Stimulated activated CD8-positive, alpha-beta memory T cell treated with anti-CD3 and anti-CD28 coated beads, Interleukin-12 subunit alpha, Interleukin-12 subunit beta, amount 100 ng/mL, for 24 hours (primary cell): ENCODE results near the gene FDCSP.
"Not testable (repeated sequence)": the region's sequence is repeated elsewhere in the genome, so short reads cannot be mapped to it uniquely, and the experiment has no call there.

Experiments used
- DNase-seq: peaks from one replicate; pipeline ENCODE4 v3.0.0-alpha.2; 2020; ENCODE audit errors: extremely low read depth

FDCSP gene

DNA sequence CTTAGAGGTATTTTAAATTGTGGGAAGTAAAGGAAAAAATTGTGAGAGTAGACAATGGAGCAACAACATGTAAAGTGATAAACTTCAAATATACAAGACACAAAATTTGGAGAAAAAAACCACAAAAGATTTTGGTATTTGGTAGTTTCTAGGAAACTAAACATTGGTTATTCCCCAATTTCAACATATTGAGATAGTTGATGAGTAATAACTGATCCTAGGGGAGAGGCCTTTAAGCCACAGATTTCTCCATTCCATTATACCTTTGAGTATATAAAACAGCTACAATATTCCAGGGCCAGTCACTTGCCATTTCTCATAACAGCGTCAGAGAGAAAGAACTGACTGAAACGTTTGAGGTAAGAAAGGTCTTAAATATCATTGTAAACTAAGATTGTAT lies at the start of gene FDCSP:
TSS of gene FDCSP (plus strand) at position 301 of the 400 bp plus-strand sequence. CDS start 5,071 bp downstream, outside the sequence.
- DNase-seq = no peak

DNA sequence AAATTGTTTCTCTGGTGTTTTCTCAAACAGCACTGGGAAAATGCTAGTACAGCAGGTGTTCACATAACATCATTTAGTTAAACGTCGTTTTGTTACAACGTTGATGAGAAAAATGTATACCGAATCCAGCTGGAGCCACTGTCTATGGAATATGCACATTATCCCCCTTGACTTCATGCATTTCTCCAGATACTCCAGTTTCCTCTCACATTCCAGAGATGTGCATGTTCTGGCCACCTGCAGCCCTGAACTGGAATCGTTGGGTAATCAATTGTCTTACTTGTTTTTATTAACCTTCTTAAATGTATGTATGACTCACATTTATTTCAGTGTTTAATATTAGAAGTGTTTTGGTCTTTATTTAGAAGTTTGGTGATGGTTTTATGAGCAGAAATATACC lies 48.8 kb upstream of the FDCSP start:
- no peak for DNase-seq

DNA sequence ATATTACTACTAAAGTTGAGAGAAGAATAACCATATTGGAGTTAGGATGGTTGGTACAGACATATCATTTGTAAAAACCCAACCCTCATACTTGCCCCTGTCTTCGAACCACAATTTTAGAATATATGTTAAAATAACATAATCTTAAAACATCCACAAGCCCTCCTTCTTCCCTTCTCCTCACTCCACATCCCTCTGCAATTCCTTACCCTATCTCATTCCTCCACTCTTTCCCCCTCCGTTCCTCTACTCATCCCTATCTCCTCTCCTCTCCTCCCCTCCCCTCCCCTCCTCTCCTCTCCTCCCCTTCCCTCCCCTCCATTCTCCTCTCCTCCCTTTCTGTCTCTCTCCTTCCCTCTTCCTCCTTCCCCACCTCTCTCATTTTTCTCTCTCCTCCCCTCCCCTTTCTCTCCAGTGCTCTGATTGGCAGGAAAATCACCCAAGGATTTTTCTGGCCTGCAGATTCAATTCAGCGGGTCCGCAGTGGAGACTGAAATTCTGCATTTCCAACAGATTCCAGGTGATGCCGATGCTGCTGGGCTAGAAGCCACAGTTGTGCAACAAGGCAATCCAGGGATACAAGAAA lies 47.8 kb upstream of the FDCSP start:
- DNase-seq = no peak

DNA sequence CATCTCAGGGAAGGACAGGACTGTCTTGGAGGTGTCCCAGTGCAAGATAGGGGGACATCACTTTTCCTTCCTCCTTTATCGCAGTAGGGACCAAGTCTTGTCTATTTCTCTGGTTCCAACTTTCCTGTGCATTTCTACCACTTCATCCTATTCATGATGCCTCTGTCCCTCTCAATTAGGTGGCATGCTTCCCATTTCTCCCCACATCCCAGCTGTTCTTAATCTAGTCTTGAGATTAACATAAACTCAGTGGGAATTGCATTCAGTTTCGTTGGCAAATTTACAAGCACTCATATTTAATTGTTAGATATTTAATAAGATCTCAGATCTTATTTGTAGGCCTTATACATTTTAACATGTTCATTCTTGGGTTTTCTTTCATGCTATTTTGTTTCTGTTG lies 46.1 kb upstream of the FDCSP start:
- DNase-seq = no peak

DNA sequence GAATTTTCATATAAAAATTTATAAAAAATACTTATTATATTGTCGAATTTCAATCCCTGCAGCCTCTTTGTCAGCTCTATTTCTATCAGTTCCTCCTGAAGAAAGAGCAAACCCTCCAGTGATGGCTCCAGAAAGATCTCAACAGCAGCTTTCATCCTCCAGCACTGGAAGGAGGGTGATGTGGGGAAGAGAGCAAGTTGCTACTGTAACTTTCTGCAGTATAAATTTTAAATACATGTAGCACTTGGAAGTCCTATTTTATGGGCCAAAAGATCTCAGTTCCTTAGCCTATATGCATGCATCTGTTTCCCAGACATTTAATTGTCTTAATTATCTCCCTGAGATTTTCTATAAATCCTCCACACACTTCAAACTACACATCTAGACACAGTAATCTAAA lies 44.1 kb upstream of the FDCSP start:
- DNase-seq = no peak

DNA sequence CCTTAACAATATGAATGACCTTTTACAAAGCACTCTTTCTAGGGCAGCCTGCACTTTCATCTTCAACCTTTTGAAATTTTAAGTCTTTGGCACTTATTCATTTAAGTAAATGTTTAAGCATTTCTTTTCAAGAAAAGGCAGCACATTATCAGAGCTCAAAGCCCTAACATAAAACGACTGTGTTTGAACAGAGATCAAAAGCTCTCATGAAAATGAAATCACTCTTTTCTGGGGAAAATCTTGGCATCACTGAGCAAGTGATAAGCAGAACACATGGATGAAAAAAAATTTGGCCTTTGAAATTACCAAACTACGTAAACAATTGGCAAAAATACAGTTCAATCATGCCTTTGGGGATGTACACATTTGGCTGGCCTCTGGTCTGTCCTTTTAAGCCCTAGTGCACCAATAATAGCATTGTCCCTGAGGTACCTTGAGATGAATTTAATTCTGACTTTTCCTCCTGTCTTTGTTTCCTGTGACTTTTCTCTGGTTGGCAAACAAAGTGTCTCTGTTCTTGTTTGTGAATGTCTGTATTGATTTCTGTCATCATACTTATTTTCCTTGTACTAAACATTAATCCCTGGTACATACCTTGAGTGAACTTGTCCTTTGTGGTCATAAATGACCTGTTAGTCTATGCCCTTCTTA lies 43.3 kb upstream of the FDCSP start:
- no peak for DNase-seq

DNA sequence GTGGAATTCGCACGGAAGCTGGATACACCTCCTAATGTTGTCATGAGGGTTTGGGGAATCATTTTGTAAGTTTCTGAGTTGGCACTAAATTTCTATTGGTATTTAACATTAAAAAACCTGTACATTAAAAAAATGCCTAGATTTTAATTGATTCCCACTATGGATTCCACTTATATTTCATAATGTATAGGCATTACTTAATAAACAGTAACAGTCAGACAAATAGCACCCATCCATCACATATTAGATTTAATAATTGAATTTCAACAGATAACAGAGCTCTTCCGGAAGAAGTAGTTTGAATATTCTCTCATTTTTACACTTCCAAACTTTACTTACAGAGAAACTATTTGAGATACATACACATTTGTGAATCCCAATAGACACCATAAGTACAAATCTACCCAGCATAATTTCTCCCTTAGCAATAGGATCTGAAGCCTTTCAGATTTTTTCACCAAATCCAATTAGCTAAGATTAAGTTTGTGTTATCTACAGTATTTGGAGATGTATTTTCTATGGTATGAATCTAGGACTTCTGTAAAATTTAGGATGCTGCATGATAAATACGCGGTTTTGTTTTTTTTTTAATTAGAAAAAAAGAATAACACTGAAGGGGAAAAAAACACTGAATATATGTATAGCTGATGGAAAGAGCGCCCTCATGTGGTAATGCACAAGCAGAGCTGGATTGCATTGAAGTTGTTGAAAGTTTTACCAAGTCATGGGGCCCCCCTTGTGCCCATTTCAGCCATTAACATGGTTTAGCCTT lies 42.6 kb upstream of the FDCSP start:
- no peak for DNase-seq

DNA sequence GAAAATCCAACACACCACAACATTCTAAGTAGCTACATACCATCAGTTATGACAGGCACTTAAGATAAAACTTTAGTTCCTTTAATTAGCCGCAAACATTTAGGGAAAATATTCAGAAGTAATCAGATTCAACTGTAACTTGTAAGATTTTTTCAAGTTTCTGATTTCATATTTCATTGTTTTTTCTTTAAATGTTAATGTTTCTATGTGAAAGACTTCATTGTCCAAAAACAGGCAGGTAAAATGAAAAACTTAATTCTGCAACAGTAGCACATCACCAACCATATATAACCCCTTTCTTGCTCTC lies 42.0 kb upstream of the FDCSP start:
- DNase-seq = no peak

DNA sequence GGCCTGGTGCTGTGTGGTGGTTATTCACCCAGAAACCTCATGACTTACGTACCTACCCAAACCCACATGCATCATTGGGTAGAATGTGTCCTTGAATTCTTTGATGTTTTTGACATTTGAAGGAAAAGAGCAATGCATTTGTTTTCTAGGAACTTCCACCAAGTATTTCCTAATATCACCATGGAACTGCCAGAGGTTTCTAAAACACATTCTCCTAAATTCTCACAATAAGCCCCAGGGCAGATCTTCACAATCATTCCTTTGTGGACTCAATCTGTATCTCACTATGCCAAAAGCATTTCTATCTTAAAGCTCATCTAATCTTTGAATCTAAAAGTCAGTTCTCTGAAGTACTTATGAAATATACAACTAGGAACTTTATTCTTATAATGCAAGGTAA lies 38.7 kb upstream of the FDCSP start:
- DNase-seq = no peak

DNA sequence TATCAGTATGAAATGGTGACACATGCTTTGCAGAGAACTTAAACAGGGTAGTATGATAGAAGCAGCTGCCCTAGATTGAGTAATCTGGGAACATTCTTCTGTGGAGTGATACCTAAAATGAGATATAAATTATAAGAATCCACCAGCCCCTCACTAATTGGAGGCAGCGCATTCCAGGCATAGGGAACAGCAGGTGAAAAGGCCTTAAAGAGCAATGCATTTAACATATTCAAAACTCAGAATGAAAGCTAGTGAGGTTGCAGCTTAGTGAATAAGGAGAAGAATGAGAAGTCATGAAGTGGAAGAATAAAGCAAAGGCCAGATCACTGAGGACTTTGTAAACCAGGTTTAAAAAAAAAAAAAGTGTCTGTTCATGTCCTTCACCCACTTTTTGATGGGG lies 35.3 kb upstream of the FDCSP start:
- no peak for DNase-seq

DNA sequence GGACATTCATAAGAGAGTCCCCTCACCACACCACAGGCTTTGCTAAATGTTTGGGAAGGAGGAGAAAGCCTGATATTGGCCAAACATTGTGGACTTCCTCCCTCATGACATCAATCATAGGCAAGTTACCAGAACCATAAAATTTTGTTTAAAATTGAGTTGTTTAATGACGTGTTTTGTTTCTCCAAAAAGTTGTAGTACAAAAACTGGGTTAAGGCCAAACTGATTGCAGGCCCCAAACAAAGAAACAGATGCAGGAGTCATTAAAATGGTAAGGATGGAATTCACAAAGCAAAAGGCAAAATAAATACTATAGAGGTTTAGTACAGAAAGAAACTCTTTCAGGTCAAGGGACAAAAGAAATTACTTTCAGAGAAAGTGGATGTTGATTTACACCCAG lies 34.3 kb upstream of the FDCSP start:
- DNase-seq = no peak

DNA sequence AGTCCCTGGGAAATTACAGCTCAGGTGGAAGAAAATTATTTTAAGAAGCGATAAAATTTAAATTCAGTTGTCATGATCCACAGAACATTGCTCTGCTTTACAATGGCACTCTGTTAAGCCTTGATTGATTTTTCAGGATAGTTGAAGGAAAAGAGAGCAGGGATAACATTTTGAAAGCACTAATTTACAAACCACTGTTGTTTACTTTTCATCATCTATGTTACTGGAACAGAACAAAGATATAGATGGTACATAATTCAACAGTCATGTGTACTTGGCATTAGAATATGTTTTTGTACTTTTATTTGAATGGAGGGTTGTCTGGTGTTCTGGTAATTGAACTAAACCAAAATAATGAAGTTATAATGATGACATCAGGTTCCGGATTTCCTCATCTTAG lies 33.0 kb upstream of the FDCSP start:
- DNase-seq = no peak

DNA sequence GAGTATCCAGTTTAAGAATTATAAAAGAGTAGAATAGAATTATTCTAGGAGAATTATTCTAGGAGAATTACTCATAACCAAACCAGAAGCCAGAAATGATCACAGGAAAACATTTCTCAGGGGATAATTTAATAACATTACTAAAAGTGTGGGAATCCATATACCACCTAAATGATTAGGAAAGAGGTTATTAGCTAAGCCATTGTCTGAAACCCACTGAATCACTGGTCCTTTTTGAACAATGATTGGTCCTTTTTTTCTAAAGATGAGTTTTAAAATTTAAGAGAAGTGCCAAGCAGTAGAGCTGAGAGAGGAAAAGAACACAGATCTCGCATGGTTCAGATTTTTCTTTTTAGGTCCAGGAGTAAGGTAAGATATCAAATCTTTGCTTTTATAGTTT lies 30.5 kb upstream of the FDCSP start, which contains the start of gene ODAM:
TSS of gene ODAM (plus strand) at position 301 of the 400 bp plus-strand sequence. CDS start 819 bp downstream, outside the sequence.
- no peak for DNase-seq

DNA sequence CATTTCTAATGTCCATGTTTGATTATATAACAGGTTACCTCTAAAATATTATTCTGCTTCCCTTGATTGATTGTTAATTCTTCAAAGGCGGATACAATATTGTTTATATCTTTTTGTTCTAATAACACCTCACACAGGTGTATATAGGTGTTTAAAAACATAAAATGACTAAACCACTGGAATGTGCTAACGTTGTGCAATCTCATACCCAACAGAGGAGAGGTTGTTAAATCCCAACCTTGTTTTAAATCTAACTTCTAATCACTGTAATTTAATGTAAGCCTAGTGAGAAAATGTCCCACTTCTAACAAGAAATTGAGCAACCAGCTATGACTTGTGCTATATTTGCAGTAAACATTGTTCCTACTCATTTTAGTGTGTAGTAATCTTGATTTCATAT lies 29.1 kb upstream of the FDCSP start:
- no peak for DNase-seq

DNA sequence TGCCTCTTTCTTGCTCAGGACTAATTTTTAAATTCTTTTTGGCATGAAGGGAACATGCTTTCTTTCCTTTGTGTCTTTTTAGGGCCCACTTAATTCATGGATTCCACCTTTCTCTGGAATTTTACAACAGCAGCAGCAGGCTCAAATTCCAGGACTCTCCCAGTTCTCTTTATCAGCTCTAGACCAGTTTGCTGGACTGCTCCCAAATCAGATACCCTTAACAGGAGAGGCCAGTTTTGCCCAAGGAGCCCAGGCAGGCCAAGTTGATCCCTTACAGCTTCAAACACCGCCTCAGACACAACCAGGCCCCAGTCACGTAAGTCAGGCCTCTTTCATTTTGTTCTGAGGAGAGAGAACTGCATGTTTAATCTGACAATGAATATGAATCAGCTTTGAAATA lies 28.1 kb upstream of the FDCSP start:
- no peak for DNase-seq

DNA sequence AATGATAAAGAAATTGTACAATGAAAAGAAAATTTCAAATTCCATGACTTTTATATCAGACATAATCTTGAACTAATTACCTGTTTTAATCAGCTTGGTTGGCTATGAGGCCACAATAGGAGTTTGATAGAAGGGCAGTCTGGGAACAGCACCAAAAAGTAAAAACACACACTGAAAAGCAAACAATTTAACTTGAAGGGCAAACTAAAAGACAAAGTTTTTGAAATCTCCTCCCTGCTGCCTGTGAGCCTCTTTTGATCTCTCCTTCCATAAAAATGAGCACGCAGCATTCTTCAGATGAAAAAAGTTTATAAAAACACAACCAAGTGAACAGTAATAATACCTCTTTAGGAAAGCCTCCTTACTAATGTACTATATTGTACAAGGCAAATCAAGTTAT lies 22.3 kb upstream of the FDCSP start:
- no peak for DNase-seq

DNA sequence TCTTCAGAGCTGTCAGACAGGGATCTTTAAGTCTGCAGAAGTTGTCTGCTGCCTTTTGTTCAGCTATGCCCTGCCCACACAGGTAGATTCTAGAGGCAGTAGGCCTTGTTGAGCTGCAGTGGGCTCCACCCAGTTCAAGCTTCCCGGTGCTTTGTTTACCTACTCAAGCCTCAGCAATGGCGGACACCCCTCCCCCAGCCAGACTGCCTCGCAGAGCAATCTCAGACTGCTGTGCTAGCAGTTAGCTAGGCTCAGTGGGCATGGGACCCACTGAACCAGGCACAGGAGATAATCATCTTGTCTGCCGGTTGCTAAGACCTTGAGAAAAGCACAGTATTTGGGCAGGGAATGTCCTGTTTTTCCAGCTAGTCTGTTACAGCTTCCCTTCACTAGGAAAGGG lies 13.2 kb upstream of the FDCSP start:
- not testable (repeated sequence) for DNase-seq

DNA sequence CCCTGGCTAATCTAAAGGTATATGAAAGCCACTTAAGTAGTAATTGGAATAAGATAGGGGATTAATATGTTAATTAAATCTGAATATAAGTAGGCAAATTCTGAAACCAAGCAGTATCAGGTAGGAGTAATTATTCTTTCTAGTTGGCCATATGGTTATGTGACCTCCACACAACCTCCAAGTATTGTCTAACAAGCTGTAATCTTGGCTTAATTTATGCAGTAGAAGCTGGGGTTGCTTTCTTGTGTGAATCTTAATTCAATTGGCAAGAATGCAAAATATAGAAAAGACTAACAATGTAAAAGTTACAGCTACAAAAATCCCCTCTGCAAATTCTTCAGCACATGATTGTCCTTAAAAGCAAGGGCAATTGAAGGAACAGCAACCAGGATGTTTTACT lies 9.8 kb upstream of the FDCSP start:
- not testable (repeated sequence) for DNase-seq

DNA sequence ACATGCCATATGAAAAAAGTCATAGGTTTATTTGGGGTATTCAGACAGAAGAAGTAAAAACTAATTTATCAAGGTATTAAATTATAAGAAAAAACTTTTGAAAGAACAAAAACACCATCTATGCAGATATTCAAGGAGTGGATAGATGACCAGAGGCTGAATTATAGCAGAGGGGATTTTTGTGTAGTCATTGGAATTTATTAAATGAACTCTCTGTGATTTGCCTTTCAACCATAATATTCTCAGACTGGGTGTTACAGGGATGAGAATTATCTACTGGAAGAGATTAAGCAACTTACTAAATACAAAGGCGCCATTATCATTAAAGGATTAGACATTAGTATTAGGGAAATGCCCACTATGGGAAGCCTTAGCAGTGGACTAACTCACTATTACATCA lies 9.4 kb upstream of the FDCSP start:
- not testable (repeated sequence) for DNase-seq

DNA sequence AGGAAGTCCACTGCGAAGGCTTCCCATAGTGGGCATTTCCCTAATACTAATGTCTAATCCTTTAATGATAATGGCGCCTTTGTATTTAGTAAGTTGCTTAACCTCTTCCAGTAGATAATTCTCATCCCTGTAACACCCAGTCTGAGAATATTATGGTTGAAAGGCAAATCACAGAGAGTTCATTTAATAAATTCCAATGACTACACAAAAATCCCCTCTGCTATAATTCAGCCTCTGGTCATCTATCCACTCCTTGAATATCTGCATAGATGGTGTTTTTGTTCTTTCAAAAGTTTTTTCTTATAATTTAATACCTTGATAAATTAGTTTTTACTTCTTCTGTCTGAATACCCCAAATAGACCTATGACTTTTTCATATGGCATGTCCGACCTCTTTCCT lies 4.5 kb upstream of the FDCSP start:
- DNase-seq = not testable (repeated sequence)

DNA sequence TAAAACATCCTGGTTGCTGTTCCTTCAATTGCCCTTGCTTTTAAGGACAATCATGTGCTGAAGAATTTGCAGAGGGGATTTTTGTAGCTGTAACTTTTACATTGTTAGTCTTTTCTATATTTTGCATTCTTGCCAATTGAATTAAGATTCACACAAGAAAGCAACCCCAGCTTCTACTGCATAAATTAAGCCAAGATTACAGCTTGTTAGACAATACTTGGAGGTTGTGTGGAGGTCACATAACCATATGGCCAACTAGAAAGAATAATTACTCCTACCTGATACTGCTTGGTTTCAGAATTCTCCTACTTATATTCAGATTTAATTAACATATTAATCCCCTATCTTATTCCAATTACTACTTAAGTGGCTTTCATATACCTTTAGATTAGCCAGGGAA lies 4.1 kb upstream of the FDCSP start:
- not testable (repeated sequence) for DNase-seq

DNA sequence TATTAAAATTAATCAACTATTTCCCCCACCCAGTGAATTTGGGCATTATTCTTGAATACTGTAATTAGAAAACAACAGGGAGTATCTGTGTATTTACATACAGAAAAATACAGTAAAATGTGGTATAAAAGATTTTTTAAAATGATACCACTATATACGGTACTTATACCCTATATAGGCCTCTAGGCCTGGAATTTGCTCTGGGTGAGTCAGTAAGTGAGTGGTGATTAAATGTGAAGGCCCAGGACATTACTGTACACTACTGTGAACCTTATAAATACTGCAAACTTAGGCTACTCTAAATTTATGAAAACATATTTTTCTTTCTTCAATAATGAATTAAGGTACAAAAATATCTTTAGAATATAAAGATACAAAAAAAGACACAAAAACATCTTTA lies 10.2 kb downstream of the FDCSP start:
- DNase-seq = no peak

DNA sequence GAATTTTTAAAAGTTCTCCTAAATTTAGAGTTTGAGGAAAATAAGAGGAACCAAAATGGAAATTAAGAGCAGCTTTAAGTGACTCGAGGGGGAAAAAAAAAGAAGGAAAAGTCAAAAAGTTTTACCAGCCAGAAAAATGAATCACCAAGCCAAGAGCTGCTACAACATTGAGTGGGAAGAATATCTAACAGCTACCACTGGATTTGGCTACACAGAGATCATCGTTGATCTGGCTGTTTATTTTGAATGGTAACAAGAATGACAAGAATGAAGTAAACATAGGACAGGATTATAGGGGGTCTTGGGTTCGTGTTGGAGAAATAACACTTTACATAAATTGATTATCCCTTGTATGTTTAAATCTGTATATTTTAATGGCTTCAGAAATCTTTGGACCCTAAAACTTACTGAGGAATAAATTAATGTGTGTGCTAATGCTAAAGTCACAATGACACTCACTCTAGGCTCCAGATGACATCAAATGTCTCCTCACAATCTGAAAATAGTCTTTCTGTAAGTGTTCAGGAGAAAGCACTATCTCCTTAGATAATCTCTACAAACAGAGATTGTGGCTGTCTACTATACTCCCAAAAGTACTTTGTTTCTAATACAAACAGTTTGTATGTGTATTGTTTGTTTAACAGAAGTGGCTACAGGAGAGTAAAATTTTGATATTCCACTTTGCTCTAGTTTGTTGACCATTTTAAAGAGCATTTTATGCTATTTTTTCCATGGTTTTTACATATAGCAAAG lies 13.4 kb downstream of the FDCSP start:
- DNase-seq = no peak
